Islet precursor cell (in vitro differentiated cells): ENCODE results near the gene ATXN7L1.
A peak's percentile ranks its signal among the peaks of the same experiment; 100 is the strongest.
"Not testable (repeated sequence)": the region's sequence is repeated elsewhere in the genome, so short reads cannot be mapped to it uniquely, and the experiment has no call there.

Source experiments
- DNase-seq: peaks from one replicate; pipeline ENCODE4 v3.0.0-alpha.2; 2018

Gene ATXN7L1

DNA sequence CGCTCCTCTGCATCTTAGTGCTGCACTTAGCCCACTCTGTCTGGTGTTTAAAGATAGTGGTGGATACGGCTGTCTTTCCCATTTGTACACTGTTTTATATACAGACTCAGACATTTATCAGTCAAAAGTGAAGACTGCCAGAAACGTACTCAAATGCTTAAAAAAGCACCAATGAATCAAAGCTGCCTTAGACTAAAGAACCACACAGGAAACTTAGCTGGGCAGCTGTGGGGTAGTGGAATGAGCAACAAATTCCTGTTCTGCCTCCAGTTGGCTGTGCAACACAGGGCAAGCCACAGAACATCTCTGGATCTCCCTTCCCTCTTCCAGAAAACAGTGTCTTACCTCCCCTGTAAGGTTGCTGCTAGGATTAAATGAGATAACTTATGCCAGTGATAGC is 76.0 kb downstream of the ATXN7L1 start:
- DNase-seq: no peak

DNA sequence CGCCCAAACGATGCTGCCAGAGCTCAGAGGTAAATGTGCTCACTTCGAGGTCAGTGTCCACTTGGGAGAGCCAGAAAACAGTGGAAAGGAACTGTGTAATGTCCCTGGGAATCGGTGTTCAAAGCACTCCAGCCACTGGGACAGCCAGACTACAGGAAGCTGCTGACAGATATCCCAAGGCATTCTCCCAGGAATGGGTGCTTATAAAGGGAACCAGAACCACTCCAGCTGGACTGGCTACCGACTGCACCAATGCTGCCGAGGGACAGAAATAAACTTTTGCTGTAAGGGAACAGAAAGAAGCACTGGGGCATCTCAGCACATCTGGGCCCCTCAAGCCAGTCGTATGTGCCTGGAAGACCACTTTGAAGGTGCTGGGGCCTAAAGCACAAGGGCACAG is 76.7 kb downstream of the ATXN7L1 start:
- peak; percentile 76 for DNase-seq

DNA sequence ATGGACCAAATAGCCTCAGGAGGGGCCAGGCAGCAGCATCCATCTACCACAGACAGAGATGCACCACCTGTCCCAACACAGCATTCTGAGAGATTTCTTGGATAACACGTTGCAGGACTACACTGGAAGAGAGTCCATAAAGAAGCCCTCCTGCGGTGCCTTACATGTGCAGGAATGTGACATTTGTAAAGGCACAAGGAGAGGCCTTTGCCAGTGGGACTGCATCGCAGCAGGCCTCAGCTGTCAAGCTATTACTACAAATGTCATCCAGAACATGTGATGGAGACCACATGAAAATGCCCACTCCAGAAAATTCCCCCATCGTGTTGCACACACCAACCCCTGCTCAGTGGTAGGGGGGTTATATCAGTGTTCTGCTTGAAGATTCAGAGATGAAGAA is 77.4 kb downstream of the ATXN7L1 start:
- no peak for DNase-seq

DNA sequence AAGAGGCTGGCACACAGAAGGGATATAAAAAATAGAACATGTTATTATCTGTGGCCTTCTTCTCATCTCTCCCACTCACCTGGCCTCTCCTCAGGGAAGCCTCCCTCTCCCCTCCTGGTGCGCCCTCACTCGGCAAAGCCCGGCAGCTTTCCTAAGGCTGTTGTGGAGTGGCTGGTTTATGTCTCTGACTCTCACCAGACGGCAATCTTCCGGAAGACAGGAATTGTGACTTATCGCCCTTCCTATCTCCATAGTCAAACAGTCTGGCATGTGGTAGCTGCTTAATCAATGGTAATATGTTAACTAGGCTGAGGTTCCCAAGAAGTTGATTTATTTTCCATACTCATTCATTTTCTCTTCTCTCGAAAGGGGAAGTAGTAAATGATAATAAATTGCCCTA is 78.7 kb downstream of the ATXN7L1 start:
- DNase-seq: peak; percentile 82

DNA sequence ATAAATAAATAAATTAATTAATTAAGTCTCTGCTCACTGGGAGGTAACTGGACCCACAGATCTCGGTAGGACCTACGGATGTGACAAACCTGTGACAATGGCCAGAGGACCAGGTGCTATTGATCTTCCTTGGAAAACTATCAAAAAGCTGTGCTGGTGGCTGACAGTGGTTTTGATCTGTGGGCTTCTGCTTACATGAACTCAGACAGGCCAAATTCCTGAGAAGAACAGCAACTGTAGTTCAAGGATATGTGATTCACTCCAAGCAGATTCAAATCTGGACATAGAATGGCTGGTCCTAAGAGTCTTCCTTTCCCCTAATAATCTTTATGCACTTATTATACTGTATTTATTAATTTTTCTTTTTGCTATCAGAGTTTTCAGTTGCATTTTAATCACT is 80.0 kb downstream of the ATXN7L1 start:
- DNase-seq: no peak

- no peak for DNase-seq
These were observed 81.4 kb downstream of the ATXN7L1 start for GRCh38 chr7:105794741-105795729.

GRCh38 chr7:105792488-105793370 is 83.7 kb downstream of the ATXN7L1 start:
- no peak for DNase-seq

- peak; percentile 76 for DNase-seq
These were observed 84.5 kb downstream of the ATXN7L1 start for GRCh38 chr7:105791926-105792325.

GRCh38 chr7:105790996-105791395 is 85.4 kb downstream of the ATXN7L1 start:
- DNase-seq: peak; percentile 83

- not testable (repeated sequence) for DNase-seq
These were observed 85.9 kb downstream of the ATXN7L1 start for GRCh38 chr7:105790452-105790851.

DNA sequence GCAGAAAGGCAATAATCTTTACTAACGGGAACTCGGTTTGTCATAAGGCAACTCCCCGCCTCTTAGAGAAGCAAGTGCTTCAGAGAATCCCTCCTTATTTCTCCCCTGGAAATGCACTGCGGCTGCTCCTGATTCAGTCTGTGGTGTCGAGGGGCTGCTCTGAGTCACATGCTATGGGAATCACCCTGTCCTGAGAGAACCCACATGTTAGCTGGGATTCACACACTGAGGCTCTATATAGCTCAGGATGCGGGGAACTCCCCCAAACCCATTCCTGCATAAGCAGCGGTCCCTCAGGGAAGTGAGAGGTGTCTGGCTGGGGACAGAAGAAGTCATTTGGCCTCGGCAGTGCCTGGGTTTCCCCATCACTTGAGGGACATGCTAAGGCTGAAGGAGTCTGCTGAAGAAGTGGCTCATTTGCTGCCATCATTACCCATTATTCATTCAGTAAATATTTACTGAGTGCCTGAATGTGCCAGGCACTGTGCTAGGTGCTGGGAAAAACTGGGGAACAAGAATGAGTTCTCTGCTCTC is 87.5 kb downstream of the ATXN7L1 start:
- no peak for DNase-seq

- DNase-seq: no peak
These were observed 88.0 kb downstream of the ATXN7L1 start for GRCh38 chr7:105788356-105788755.

- DNase-seq: no peak
These were observed 88.6 kb downstream of the ATXN7L1 start for GRCh38 chr7:105787793-105788192.

- no peak for DNase-seq
These were observed 89.6 kb downstream of the ATXN7L1 start for GRCh38 chr7:105786520-105787470.

DNA sequence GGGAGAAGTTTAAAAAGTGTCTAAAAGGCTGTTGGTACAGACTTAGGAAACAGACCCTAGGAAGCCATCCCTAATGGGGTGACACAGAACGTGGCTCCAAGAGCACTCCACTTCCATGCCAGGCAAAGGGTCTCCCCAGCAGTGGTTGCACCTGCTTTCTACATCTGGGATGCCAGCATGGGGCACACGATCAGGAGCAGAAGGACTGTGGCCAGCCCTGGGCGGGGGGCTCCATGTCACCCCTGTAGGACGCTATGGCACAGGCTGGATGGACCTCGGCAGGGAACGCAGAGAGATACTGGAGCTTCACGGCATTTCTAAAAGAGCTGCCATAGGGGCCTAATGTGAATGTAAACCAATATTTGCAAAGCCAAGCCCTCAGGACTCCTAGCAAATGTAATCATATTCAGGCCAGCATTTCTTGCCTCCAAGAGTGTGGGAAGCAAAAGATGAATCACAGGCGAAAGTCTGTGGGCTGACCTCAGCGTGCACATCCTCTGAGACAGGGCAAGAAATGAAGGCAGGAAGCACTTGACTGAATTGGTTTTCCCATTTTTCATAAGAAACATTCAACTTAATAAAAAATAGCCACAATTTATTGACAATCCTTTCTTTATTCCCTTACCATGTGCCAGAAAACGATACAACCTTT is 93.9 kb downstream of the ATXN7L1 start:
- DNase-seq: no peak

GRCh38 chr7:105779856-105780780 is 96.3 kb downstream of the ATXN7L1 start:
- DNase-seq: no peak

GRCh38 chr7:105778956-105779355 is 97.4 kb downstream of the ATXN7L1 start:
- no peak for DNase-seq

- DNase-seq: no peak
These were observed 99.2 kb downstream of the ATXN7L1 start for GRCh38 chr7:105776986-105777910.

- peak; percentile 99 for DNase-seq
These were observed 100.2 kb downstream of the ATXN7L1 start for GRCh38 chr7:105776068-105776790.
